GM23338 (cell line): Measurements from ENCODE around the gene CLDN22. TPM values are rescaled to one million over a fixed set of nuclear protein-coding genes. Genes with fewer than 3 reads are reported as not detected.

ENCODE experiments used
- ATAC-seq: fragments of 200-7000 bp; cut with Tn5 transposase; 3 replicates; pipeline ENCODE4 v1.9.1; 2020
- DNase-seq: peaks from one replicate; pipeline ENCODE4 v3.0.0-alpha.2; 2015; ENCODE audit warnings: low spot score
- H2AFZ ChIP-seq: fragments of 200-600 bp; sonication (generic); 2 replicates; pipeline ENCODE4 v1.8.0; 2016; ENCODE audit warnings: antibody characterized with exemption, mild to moderate bottlenecking, moderate library complexity
- H3F3A ChIP-seq: fragments of 200-600 bp; sonication (generic); replicated peaks from 2 replicates; pipeline ENCODE4 v1.8.0; 2017; ENCODE audit warnings: antibody characterized with exemption, mixed run types, low read depth
- H3K27ac ChIP-seq: fragments of 200-600 bp; sonication (generic); 2 replicates; pipeline ENCODE4 v1.6.1; 2016; ENCODE audit warnings: low read depth
- H3K27me3 ChIP-seq: fragments of 200-600 bp; sonication (generic); 2 replicates; pipeline ENCODE4 v1.8.0; 2016; ENCODE audit warnings: mild to moderate bottlenecking, mixed run types, moderate library complexity; ENCODE audit not compliant: insufficient read depth
- H3K36me3 ChIP-seq: fragments of 200-600 bp; sonication (generic); 2 replicates; pipeline ENCODE4 v1.8.0; 2016; ENCODE audit warnings: mild to moderate bottlenecking; ENCODE audit not compliant: insufficient read depth
- H3K4me1 ChIP-seq: fragments of 200-600 bp; sonication (generic); 2 replicates; pipeline ENCODE4 v1.8.0; 2016; ENCODE audit warnings: mild to moderate bottlenecking, moderate library complexity; ENCODE audit not compliant: insufficient read depth
- H3K4me2 ChIP-seq: fragments of 200-600 bp; sonication (generic); 2 replicates; pipeline ENCODE4 v1.7.1; 2017; ENCODE audit warnings: mixed run types
- H3K4me3 ChIP-seq: fragments of 200-600 bp; sonication (generic); 2 replicates; pipeline ENCODE4 v1.6.1; 2016; ENCODE audit warnings: mixed run types
- H3K79me2 ChIP-seq: fragments of 200-600 bp; sonication (generic); replicated peaks from 2 replicates; pipeline ENCODE4 v1.8.0; 2017; ENCODE audit warnings: mild to moderate bottlenecking; ENCODE audit not compliant: insufficient read depth
- H3K9me2 ChIP-seq: fragments of 200-600 bp; sonication (generic); 2 replicates; pipeline ENCODE4 v1.8.0; 2017; ENCODE audit not compliant: insufficient read depth
- H4K20me1 ChIP-seq: fragments of 200-600 bp; sonication (generic); replicated peaks from 2 replicates; pipeline ENCODE4 v1.8.0; 2017; ENCODE audit warnings: mild to moderate bottlenecking; ENCODE audit not compliant: insufficient read depth
- H3K27ac Mint-ChIP-seq: 2 replicates; pipeline ENCODE4 v1.8.0; 2020; ENCODE audit warnings: inconsistent platforms, mild to moderate bottlenecking, moderate library complexity, mixed read lengths
- H3K27me3 Mint-ChIP-seq: 3 replicates; pipeline ENCODE4 v1.8.0; 2022; ENCODE audit warnings: low read depth, mild to moderate bottlenecking, moderate library complexity, mixed read lengths, inconsistent platforms; ENCODE audit not compliant: insufficient read depth, poor library complexity
- H3K36me3 Mint-ChIP-seq: 3 replicates; pipeline ENCODE4 v1.8.0; 2021; ENCODE audit warnings: low read depth, mild to moderate bottlenecking, inconsistent platforms, moderate library complexity, mixed read lengths
- H3K4me1 Mint-ChIP-seq: 3 replicates; pipeline ENCODE4 v1.8.0; 2020; ENCODE audit warnings: mild to moderate bottlenecking, inconsistent platforms, mixed read lengths
- H3K4me3 Mint-ChIP-seq: 3 replicates; pipeline ENCODE4 v1.8.0; 2021; ENCODE audit warnings: moderate library complexity, mild to moderate bottlenecking, inconsistent platforms, mixed read lengths
- H3K9me3 Mint-ChIP-seq: 3 replicates; pipeline ENCODE4 v1.8.0; 2020; ENCODE audit warnings: moderate library complexity, mild to moderate bottlenecking, inconsistent platforms, mixed read lengths
- CTCF ChIP-seq, 2 experiments: fragments of 200-600 bp in 1 of 2; sonication (generic) in 1 of 2; conservative IDR thresholded peaks; 2 replicates each; pipeline versions ENCODE4 v1.5.1 to v1.6.1; 2016 to 2017; ENCODE audit warnings: antibody characterized with exemption in 2 of 2, low read depth in 2 of 2, mild to moderate bottlenecking in 2 of 2, moderate library complexity in 1 of 2
- EZH2 ChIP-seq: fragments of 200-600 bp; sonication (generic); IDR thresholded peaks from one replicate; pipeline ENCODE4 v1.8.0; 2017; ENCODE audit warnings: antibody characterized with exemption, mild to moderate bottlenecking, low read depth; ENCODE audit not compliant: unreplicated experiment
- polyA plus RNA-seq: library from polyadenylated mRNA; unstranded; fragments of >200 nt; fragmentation: Nextera tagmentation; extraction: Ambion mirVana; gene quantifications from 2 replicates; pipeline ENCODE4 v1.2.1, GENCODE V29; 2016
- total RNA-seq: library from RNA; depleted of rRNA; stranded (reverse); fragments of >200 nt; shearing (Covaris generic); gene quantifications from 2 replicates; pipeline ENCODE4 v1.2.3, GENCODE V29; 2014
- TF ChIP-seq, protein P1 (sequence below): IDR thresholded peaks from one replicate; pipeline ENCODE4 v1.6.1; 2018; ENCODE audit warnings: antibody characterized with exemption; ENCODE audit not compliant: unreplicated experiment

Gene CLDN22
- total and polyA plus RNA-seq, 2 experiments from 2014 or later = not detected

DNA sequence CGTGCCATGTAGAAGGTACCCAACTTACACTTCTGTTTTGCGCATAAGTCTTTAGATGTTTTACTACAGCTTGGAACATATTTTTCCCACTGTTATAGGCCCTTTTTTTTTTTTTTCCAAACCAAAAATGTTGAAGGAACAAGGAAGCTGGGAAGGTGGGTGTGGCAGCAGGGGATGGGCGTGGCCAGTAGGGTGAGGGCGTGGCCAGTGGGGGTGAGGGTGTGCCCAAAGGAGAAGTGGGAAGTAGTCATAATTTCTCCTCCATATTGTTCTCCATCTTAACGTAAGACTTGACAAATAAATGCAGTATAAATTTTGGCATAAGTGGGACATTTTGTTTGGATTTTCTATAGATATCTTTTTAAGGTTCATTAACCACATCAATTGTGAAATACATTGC, 30.4 kb downstream of the CLDN22 start:
- Mint-ChIP-seq H3K4me1 (peaks cover 3% of the 10 kb centered on the region; the same call in 2 of the 3 replicates), H3K36me3 (peaks cover 75% of the 10 kb centered on the region), H3K27me3 (peaks cover 11% of the 10 kb centered on the region), H3K4me3 (no peak overlapping the region), H3K27ac (no peak overlapping the region), H3K9me3 (no peaks in the 10 kb centered on the region)
- no peaks in the 10 kb centered on the region for H4K20me1 ChIP-seq
- no peak overlapping the region for H3K4me2 ChIP-seq
- H3K27me3 ChIP-seq = no peaks in the 10 kb centered on the region
- ATAC-seq (peak; percentile 78), DNase-seq (peak; percentile 49)
- TF ChIP-seq EZH2 = no peak
- TF ChIP-seq, protein P1, sequence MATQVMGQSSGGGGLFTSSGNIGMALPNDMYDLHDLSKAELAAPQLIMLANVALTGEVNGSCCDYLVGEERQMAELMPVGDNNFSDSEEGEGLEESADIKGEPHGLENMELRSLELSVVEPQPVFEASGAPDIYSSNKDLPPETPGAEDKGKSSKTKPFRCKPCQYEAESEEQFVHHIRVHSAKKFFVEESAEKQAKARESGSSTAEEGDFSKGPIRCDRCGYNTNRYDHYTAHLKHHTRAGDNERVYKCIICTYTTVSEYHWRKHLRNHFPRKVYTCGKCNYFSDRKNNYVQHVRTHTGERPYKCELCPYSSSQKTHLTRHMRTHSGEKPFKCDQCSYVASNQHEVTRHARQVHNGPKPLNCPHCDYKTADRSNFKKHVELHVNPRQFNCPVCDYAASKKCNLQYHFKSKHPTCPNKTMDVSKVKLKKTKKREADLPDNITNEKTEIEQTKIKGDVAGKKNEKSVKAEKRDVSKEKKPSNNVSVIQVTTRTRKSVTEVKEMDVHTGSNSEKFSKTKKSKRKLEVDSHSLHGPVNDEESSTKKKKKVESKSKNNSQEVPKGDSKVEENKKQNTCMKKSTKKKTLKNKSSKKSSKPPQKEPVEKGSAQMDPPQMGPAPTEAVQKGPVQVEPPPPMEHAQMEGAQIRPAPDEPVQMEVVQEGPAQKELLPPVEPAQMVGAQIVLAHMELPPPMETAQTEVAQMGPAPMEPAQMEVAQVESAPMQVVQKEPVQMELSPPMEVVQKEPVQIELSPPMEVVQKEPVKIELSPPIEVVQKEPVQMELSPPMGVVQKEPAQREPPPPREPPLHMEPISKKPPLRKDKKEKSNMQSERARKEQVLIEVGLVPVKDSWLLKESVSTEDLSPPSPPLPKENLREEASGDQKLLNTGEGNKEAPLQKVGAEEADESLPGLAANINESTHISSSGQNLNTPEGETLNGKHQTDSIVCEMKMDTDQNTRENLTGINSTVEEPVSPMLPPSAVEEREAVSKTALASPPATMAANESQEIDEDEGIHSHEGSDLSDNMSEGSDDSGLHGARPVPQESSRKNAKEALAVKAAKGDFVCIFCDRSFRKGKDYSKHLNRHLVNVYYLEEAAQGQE = no peak
- no peaks in the 10 kb centered on the region for H3K79me2 ChIP-seq
- H2AFZ ChIP-seq = no peak overlapping the region
- H3K4me3 ChIP-seq = no peak overlapping the region
- H3K27ac ChIP-seq = no peak overlapping the region
- peaks cover 40% of the 10 kb centered on the region for H3K36me3 ChIP-seq
- H3K9me2 ChIP-seq = no peaks in the 10 kb centered on the region
- H3K4me1 ChIP-seq = no peaks in the 10 kb centered on the region
- H3F3A ChIP-seq = no peaks in the 10 kb centered on the region

GRCh38 chr4:183288955-183289354, 31.1 kb downstream of the CLDN22 start:
- DNase-seq (peak; percentile 4), ATAC-seq (peak; percentile 63)
- peaks cover 3% of the 10 kb centered on the region; the same call in 2 of the 3 replicates for H3K4me1 Mint-ChIP-seq
- Histone ChIP-seq H3F3A (no peaks in the 10 kb centered on the region), H4K20me1 (no peaks in the 10 kb centered on the region), H3K79me2 (no peaks in the 10 kb centered on the region), H3K4me3 (no peak overlapping the region), H3K4me2 (no peak overlapping the region), H3K4me1 (no peaks in the 10 kb centered on the region), H3K27ac (no peak overlapping the region), H3K27me3 (no peaks in the 10 kb centered on the region), H2AFZ (no peak overlapping the region), H3K36me3 (peaks cover 38% of the 10 kb centered on the region), H3K9me2 (no peaks in the 10 kb centered on the region)
- H3K4me3 Mint-ChIP-seq = no peak overlapping the region
- peaks cover 11% of the 10 kb centered on the region for H3K27me3 Mint-ChIP-seq
- no peaks in the 10 kb centered on the region for H3K9me3 Mint-ChIP-seq
- peaks cover 76% of the 10 kb centered on the region for H3K36me3 Mint-ChIP-seq
- TF ChIP-seq, protein P1 = no peak
- peak in 1 of 2 experiments; percentile 31; a peak in 2 of 4 replicates for TF ChIP-seq CTCF (conservative IDR thresholded peaks at IDR 0.05; ENCODE audit: low read depth in 2 of 2)
- H3K27ac Mint-ChIP-seq = no peak overlapping the region
